Activated CD4-positive, alpha-beta T cell treated with anti-CD3 and anti-CD28 coated beads, Interleukin-2, Interleukin-6, amounts not matched to agents 100 ng/mL and 50 ng/mL, durations not matched to agents 16 hours and 8 hours (primary cell): ENCODE measurements around the gene EID1.
"Not testable (repeated sequence)": the region's sequence is repeated elsewhere in the genome, so short reads cannot be mapped to it uniquely, and the experiment has no call there.

Experiments
- DNase-seq: peaks from one replicate; pipeline ENCODE4 v3.0.0-alpha.2; 2020

EID1 gene

GRCh38 chr15:48871542-48871941, 6.4 kb upstream of the EID1 start:
- DNase-seq, result no peak

- no peak for DNase-seq
Observed at GRCh38 chr15:48872632-48873031, 5.3 kb upstream of the EID1 start.

- peak; percentile 37 for DNase-seq
Observed at GRCh38 chr15:48875241-48875960, 2.5 kb upstream of the EID1 start.

- DNase-seq, result no peak
Observed at GRCh38 chr15:48876057-48876456, 1.9 kb upstream of the EID1 start.

- no peak for DNase-seq
Observed at GRCh38 chr15:48880070-48880634, 2.2 kb downstream of the EID1 start.

GRCh38 chr15:48883699-48884098, 5.8 kb downstream of the EID1 start:
- DNase-seq, result no peak

GRCh38 chr15:48887144-48887543, 9.2 kb downstream of the EID1 start:
- DNase-seq, result no peak

GRCh38 chr15:48888191-48888590, 10.3 kb downstream of the EID1 start:
- peak; percentile 66 for DNase-seq

GRCh38 chr15:48888836-48889235, 10.9 kb downstream of the EID1 start:
- DNase-seq, result no peak

- no peak for DNase-seq
Observed at GRCh38 chr15:48889925-48890324, 12.0 kb downstream of the EID1 start.

GRCh38 chr15:48890375-48890972, 12.5 kb downstream of the EID1 start:
- DNase-seq, result no peak

- no peak for DNase-seq
Observed at GRCh38 chr15:48891232-48891765, 13.4 kb downstream of the EID1 start.

GRCh38 chr15:48893311-48893710, 15.4 kb downstream of the EID1 start:
- no peak for DNase-seq

- no peak for DNase-seq
Observed at GRCh38 chr15:48896869-48897814, 19.2 kb downstream of the EID1 start.

- no peak for DNase-seq
Observed at GRCh38 chr15:48898032-48898431, 20.1 kb downstream of the EID1 start.

GRCh38 chr15:48898446-48898845, 20.5 kb downstream of the EID1 start:
- DNase-seq, result no peak

- DNase-seq, result no peak
Observed at GRCh38 chr15:48899793-48900192, 21.9 kb downstream of the EID1 start.

GRCh38 chr15:48904758-48905157, 26.8 kb downstream of the EID1 start:
- no peak for DNase-seq

GRCh38 chr15:48905216-48905615, 27.3 kb downstream of the EID1 start:
- DNase-seq, result no peak

GRCh38 chr15:48905847-48906246, 27.9 kb downstream of the EID1 start:
- DNase-seq, result no peak

- DNase-seq, result not testable (repeated sequence)
Observed at GRCh38 chr15:48909313-48909712, 31.4 kb downstream of the EID1 start.

GRCh38 chr15:48910554-48910953, 32.6 kb downstream of the EID1 start:
- DNase-seq, result not testable (repeated sequence)

- no peak for DNase-seq
Observed at GRCh38 chr15:48913141-48913540, 35.2 kb downstream of the EID1 start.
